GM19467 (cell line): ENCODE measurements around the gene HNRNPH1.

ENCODE experiments used
- ATAC-seq: cut with Tn5 transposase; IDR thresholded peaks from one replicate; pipeline ENCODE4 v1.9.1; 2021; ENCODE audit warnings: mild to moderate bottlenecking, moderate library complexity; ENCODE audit not compliant: unreplicated experiment

HNRNPH1 gene

GRCh38 chr5:179606071-179606909, 17.2 kb downstream of the HNRNPH1 start:
- ATAC-seq, result no peak

GRCh38 chr5:179605026-179605833, 18.2 kb downstream of the HNRNPH1 start:
- no peak for ATAC-seq

- no peak for ATAC-seq
Measured at GRCh38 chr5:179603308-179603707, 20.2 kb downstream of the HNRNPH1 start.

- no peak for ATAC-seq
Measured at GRCh38 chr5:179601871-179602625, 21.4 kb downstream of the HNRNPH1 start.

GRCh38 chr5:179599973-179600372, 23.5 kb downstream of the HNRNPH1 start:
- no peak for ATAC-seq

- ATAC-seq, result no peak
Measured at GRCh38 chr5:179599566-179599965, 23.9 kb downstream of the HNRNPH1 start.

GRCh38 chr5:179599100-179599499, 24.4 kb downstream of the HNRNPH1 start:
- ATAC-seq, result no peak

- no peak for ATAC-seq
Measured at GRCh38 chr5:179596421-179596820, 27.1 kb downstream of the HNRNPH1 start.

GRCh38 chr5:179595916-179596315, 27.6 kb downstream of the HNRNPH1 start:
- ATAC-seq, result no peak

- ATAC-seq, result no peak
Measured at GRCh38 chr5:179588166-179588565, 35.3 kb downstream of the HNRNPH1 start.

- no peak for ATAC-seq
Measured at GRCh38 chr5:179585941-179586401, 37.5 kb downstream of the HNRNPH1 start.

GRCh38 chr5:179577286-179577960, 46.0 kb downstream of the HNRNPH1 start:
- no peak for ATAC-seq

GRCh38 chr5:179572386-179572785, 51.1 kb downstream of the HNRNPH1 start:
- ATAC-seq, result no peak

GRCh38 chr5:179568721-179569120, 54.8 kb downstream of the HNRNPH1 start:
- ATAC-seq, result no peak

GRCh38 chr5:179564526-179564925, 58.9 kb downstream of the HNRNPH1 start:
- no peak for ATAC-seq
